Measurements from ENCODE around the gene NHLRC3.
"Not testable (repeated sequence)": the region's sequence is repeated elsewhere in the genome, so short reads cannot be mapped to it uniquely, and the experiment has no call there.

Gene NHLRC3

DNA sequence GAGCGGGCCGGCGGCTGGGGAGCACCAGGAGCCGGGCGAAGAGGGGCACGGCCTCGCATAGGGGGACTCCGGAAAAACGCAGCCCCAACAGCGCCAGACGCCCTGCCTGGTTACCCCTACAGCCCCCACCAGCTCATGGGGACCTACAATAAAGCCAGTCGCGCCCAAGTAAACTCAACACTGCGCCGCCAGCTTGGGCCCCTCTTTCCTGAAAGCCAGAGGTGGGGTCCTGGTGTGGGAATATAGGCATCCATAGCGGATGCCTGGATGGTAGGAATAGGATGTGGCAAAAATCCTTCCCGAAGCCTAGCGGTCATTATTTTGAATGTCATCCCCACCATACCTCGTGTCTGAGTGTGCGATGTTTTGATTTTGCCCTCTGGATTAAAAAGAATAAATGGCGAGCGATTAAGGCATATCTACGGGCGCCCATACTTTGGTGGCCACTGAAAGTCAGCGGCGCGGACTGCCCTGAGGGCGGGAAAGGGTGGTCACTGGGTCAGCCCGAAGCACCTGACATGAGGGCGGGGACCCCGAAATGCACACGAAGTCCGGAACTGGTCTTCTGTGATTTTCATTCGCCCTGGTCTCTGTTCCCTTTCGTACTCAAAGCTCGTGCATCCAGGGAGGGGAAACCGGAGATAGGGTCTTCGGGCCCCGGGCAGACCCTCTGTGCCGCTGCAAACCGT, at the start of gene NHLRC3, which contains the start of gene PROSER1:
Gene NHLRC3 (plus strand): TSS at position 577 of the 689 bp plus-strand sequence. CDS start 184 bp downstream, outside the sequence.
Gene PROSER1 (minus strand): TSS at position 210 of the 689 bp plus-strand sequence. CDS start 847 bp downstream, outside the sequence.
- peak; percentile 86 to 93 for DNase-seq

DNA sequence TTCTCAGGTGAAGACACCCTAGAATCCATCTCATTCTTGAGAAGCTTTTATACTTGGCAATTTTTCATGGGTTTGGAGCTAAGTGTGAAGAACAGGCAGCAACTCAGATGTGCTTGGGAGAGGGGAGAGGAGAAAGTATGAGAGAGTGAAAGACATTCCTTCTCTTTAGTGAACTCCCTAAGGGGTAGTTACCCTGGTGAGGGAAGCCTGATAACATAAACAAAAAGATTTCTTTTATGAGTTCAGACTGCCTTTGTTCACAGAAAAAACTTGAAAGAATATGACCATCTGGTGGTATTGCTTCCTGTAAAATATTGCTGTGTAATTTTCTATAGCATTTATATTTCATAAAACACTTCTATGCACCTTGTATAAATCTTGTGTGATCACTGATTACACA, 47.6 kb upstream of the NHLRC3 start, which contains the start of gene STOML3:
Gene STOML3 (minus strand): TSS at position 139 of the 400 bp plus-strand sequence. CDS start 110 bp downstream, at position 29.
- DNase-seq: no peak

DNA sequence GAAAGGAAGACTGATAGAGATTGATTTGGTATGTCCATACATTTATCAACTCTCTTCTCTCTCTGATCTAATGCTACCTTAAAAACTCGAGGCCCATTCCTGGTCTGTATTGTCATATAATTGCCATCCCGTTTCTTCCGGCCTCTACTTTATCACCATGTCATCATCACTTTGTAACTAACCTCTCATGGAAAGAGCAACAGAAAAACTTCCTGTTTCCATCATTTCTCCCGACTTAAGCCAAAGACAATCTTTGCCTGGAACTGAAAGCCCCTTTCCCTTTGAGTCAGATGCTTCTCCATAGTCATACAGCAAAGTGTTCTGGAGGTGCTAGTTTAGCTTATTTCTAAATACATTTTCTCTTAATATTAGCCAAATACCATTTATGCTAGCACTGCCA, 44.9 kb upstream of the NHLRC3 start:
- no peak for DNase-seq

GRCh38 chr13:38998739-38999138, 39.5 kb upstream of the NHLRC3 start:
- DNase-seq: no peak

GRCh38 chr13:39006371-39007111, 31.7 kb upstream of the NHLRC3 start:
- DNase-seq: not testable (repeated sequence)

DNA sequence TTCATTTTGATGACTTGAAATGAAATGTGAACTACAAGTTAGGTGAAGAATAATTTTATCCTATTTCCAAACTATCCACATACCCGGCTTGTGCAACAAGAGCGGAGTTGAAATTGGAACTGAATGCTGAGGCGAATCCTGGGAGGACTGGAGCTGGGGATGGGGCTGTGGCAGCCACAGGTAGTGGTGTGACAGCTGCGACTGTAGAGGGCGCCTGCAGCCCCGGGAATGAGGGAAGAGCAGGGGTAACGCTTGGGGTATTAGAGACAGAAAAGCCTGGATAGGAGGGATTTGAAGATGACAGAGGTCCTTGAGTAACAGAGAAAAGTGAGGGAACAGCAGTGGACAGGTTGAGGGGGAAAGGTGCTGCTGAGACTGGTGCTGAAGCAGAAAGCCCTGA, 25.6 kb upstream of the NHLRC3 start:
- DNase-seq: no peak

- DNase-seq: no peak
Observed at GRCh38 chr13:39013462-39013861, 24.8 kb upstream of the NHLRC3 start.

- DNase-seq: peak in 1 of 2 experiments; percentile 43
Observed at GRCh38 chr13:39016087-39016486, 22.2 kb upstream of the NHLRC3 start.

- peak in 1 of 2 experiments; percentile 54 for DNase-seq
Observed at GRCh38 chr13:39016787-39017186, 21.5 kb upstream of the NHLRC3 start.

DNA sequence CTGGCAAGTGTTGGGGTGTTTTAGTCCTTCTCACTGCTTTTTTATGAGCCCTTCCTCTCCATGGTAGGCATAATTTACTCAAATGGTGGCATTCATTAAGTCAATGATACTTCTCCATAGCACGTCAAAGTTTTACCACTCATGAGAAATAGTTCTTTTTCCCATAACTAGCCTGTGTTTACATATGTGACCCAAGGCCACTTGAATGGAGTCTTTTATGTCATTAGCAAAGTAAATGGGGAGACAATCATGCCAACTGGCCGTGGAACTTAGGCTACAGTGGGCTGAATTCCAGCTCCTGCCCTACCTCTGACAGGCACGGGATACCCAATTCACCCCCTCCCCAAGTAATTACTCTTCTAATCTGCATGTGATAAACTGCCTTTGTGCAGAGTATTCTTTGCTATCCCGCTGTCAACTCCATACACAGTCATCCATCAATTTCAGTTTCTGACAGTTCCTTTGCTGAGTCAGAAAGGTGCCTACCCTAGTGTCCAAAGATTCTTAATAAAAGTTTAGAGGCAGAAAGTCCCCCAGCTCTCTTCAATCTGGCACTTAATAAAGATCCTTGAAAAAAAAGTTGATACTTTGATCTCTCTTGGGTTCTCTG, 17.3 kb upstream of the NHLRC3 start:
- no peak for DNase-seq

- DNase-seq: no peak
Observed at GRCh38 chr13:39023316-39023715, 14.9 kb upstream of the NHLRC3 start.

DNA sequence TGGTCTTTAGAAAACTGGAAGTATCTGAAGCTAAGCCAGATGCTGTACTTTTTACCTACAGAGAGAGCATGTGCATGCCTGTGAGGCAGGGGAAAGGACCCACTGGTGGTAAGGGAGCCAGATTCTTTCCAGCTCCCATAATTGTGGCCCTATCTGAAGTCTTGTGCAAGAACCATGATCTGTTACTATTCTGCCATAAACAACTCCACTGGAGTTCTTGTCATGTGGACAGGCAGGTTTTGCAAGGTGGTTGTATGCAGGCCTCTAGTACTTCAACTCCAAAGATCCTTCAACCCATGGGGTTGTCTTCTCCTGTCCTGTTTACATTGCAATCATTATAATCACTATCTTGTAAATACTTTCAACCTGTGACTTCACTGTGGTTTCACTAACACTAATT, 14.5 kb upstream of the NHLRC3 start:
- no peak for DNase-seq

GRCh38 chr13:39025433-39025839, 12.8 kb upstream of the NHLRC3 start:
- DNase-seq: no peak

- DNase-seq: no peak
Observed at GRCh38 chr13:39032150-39032549, 6.1 kb upstream of the NHLRC3 start.

- DNase-seq: no peak
Observed at GRCh38 chr13:39034085-39034484, 4.2 kb upstream of the NHLRC3 start.

- DNase-seq: no peak
Observed at GRCh38 chr13:39035204-39035603, 3.1 kb upstream of the NHLRC3 start.

GRCh38 chr13:39035799-39036198, 2.5 kb upstream of the NHLRC3 start:
- DNase-seq: no peak

DNA sequence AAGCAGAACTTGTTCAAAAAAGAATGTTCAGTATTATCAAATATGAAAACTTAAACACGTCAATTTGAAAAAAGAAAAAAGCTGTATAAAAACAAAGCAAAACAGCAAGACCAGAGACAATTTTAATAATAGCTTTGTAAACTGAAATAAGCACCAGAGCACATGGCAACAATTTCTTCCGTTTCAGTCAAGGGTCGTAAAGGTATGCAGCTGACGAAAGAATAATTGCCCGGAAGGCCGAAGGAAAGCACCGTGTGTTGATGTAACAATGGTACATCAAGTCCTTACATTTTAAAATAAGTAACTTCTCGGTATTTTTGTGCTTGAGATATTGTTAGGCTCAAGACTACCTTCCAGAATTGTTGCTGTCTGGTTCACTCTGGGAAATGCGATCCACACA, 2.0 kb upstream of the NHLRC3 start:
- DNase-seq: no peak

- no peak for DNase-seq
Observed at GRCh38 chr13:39037410-39037879, 811 bp upstream of the NHLRC3 start.

- no peak for DNase-seq
Observed at GRCh38 chr13:39038569-39039030, 344 bp downstream of the NHLRC3 start.

DNA sequence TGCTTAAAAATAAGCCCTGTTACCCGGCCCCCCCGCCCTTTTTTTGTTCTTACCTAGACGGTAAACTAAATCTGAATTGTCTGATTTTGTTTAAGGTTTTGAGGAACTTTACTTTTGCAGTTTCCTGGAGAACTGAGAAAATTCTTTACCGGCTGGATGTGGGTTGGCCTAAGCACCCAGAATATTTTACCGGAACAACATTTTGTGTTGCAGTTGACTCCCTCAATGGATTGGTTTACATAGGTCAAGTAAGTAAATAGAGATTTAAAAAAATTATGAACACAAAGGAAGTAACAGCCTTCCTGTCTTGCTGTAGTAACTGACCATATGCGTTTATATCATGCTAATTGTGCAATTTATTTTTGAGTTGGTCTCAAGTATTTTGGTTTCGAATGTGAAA, 785 bp downstream of the NHLRC3 start:
- no peak for DNase-seq

GRCh38 chr13:39040206-39040605, 1.9 kb downstream of the NHLRC3 start:
- no peak for DNase-seq

DNA sequence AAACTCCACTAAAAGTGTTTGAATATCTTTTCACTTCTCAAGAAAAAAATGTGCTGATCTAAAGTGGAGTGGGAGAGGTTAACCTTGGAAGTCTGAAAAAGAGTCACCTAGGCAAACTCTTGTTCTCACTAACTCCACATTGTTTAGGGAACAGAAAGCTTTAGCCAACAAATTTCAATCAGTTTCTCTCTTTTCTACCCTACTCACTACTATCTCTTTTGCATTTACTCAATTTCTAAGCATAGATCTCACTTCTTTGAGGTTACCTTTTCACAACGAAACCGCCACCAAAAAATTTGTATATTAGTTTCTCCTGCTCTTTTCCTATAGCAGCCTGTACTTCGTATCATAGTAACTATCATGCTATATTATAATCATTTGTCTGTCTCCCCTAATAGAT, 6.3 kb downstream of the NHLRC3 start:
- DNase-seq: no peak

All from NCI-H446 (cell line).